K562 (cell line): ENCODE data around the gene NT5C1B. TPM values are rescaled to one million over a fixed set of nuclear protein-coding genes. Genes with fewer than 3 reads are reported as not detected.

Source experiments
- ATAC-seq: fragments of 200-7000 bp; cut with Tn5 transposase; 3 replicates; pipeline ENCODE4 v1.9.1; 2020; ENCODE audit warnings: moderate library complexity
- BruUV-seq: library from RNA; stranded (reverse); fragments of 400-500 nt; replicated peaks from 2 replicates; lab custom pipeline; 2021; lab: Mats Ljungman, UMichigan
- CTCF ChIA-PET: fragments of 300-600 bp; formaldehyde crosslinking; extraction: SDS; loops from one replicate; lab custom pipeline; 2021; ENCODE audit warnings: low intra/inter-chr PET ratio; lab: Yijun Ruan, JAX
- POLR2A ChIA-PET: fragments of 300-600, 350-650 bp; sonication (Branson Sonifier 250); formaldehyde crosslinking; extraction: SDS; loops from one replicate; lab custom pipeline; 2021; ENCODE audit warnings: antibody characterized with exemption, inconsistent platforms; lab: Yijun Ruan, JAX
- DNase-seq, 4 experiments: peaks; one replicate each; pipeline versions ENCODE4 v3.0.0 to v3.0.0-alpha.2; 2011 to 2018; ENCODE audit warnings: low spot score in 3 of 4, mixed read lengths in 3 of 4; ENCODE audit errors: extremely low read depth in 1 of 4
- FAIRE-seq: peaks from 2 replicates; lab custom pipeline; 2011; peaks lifted over from hg19 to GRCh38; lab: Jason Lieb, UNC
- H2AFZ ChIP-seq: 2 replicates; pipeline ENCODE4 v1.6.0; 2011; ENCODE audit warnings: low read depth, low read length, control low read depth, inconsistent platforms
- H3K27ac ChIP-seq: fragments of 200-600 bp; 3 replicates; pipeline ENCODE4 v1.8.0; 2011; ENCODE audit warnings: low read depth, mild to moderate bottlenecking, control low read depth, inconsistent platforms, low read length, moderate library complexity, mixed read lengths; ENCODE audit errors: extremely low read depth
- H3K27me3 ChIP-seq, 2 experiments: fragments of 300-600 bp in 1 of 2; 2 replicates in 1 of 2; 3 replicates in 1 of 2; pipeline versions ENCODE4 v1.6.0 to v1.8.0; 2011; ENCODE audit warnings: inconsistent platforms in 2 of 2, low read length in 2 of 2, mild to moderate bottlenecking in 1 of 2, mixed read lengths in 1 of 2, moderate library complexity in 1 of 2; ENCODE audit not compliant: control insufficient read depth in 2 of 2, insufficient read depth in 2 of 2
- H3K36me3 ChIP-seq: fragments of 300-600 bp; 3 replicates; pipeline ENCODE4 v1.8.0; 2011; ENCODE audit warnings: mild to moderate bottlenecking, low read length, inconsistent platforms; ENCODE audit not compliant: control insufficient read depth, insufficient read depth
- H3K4me1 ChIP-seq, 2 experiments: fragments of 200-600 bp in 1 of 2; replicated peaks in 1 of 2; 2 replicates in 1 of 2; 3 replicates in 1 of 2; pipeline versions ENCODE4 v1.5.1 to v1.8.0; 2011; ENCODE audit warnings: inconsistent platforms in 2 of 2, low read length in 2 of 2, mild to moderate bottlenecking in 1 of 2, mixed read lengths in 1 of 2, moderate library complexity in 1 of 2; ENCODE audit not compliant: control insufficient read depth in 2 of 2, insufficient read depth in 2 of 2
- H3K4me2 ChIP-seq: 2 replicates; pipeline ENCODE4 v1.6.1; 2011; ENCODE audit warnings: low read length, control low read depth, inconsistent platforms, mixed read lengths; ENCODE audit not compliant: insufficient read depth
- H3K4me3 ChIP-seq: fragments of 200-600 bp; sonication (generic), shearing (Covaris generic); 2 replicates; pipeline ENCODE4 v1.5.1; 2016; ENCODE audit warnings: control low read depth, inconsistent platforms
- H3K79me2 ChIP-seq: fragments of 200-600 bp; 3 replicates; pipeline ENCODE4 v1.8.0; 2011; ENCODE audit warnings: low read length, inconsistent platforms; ENCODE audit not compliant: control insufficient read depth, insufficient read depth
- H3K9ac ChIP-seq, 2 experiments: 2 replicates each; pipeline versions ENCODE4 v1.6.0 to v1.6.1; 2011; ENCODE audit warnings: low read depth in 2 of 2, low read length in 2 of 2, control low read depth in 1 of 2, inconsistent platforms in 1 of 2, mild to moderate bottlenecking in 1 of 2, mixed read lengths in 1 of 2; ENCODE audit not compliant: insufficient read depth in 1 of 2
- H3K9me1 ChIP-seq: one replicate; pipeline ENCODE4 v1.6.0; 2011; ENCODE audit warnings: inconsistent platforms, mild to moderate bottlenecking, low read length, moderate library complexity; ENCODE audit not compliant: control insufficient read depth, insufficient read depth
- H3K9me3 ChIP-seq: replicated peaks from 2 replicates; pipeline ENCODE4 v1.5.1; 2011; ENCODE audit warnings: low read depth, low read length, inconsistent platforms; ENCODE audit not compliant: control insufficient read depth, insufficient read depth
- H4K20me1 ChIP-seq: replicated peaks from 2 replicates; pipeline ENCODE4 v1.6.1; 2011; ENCODE audit warnings: low read length, inconsistent platforms, mixed read lengths; ENCODE audit not compliant: control insufficient read depth, insufficient read depth
- ELF4 ChIP-seq: fragments of 450-650 bp; formaldehyde crosslinking; IDR thresholded peaks from 2 replicates; pipeline ENCODE4 v1.4.0; 2022; ENCODE audit warnings: missing genetic modification characterization
- HDAC2 ChIP-seq: fragments of 450-650 bp; IDR thresholded peaks from 2 replicates; pipeline ENCODE4 v1.6.1; 2016; ENCODE audit warnings: mild to moderate bottlenecking
- HDAC8 ChIP-seq: fragments of 450-650 bp; IDR thresholded peaks from 2 replicates; pipeline ENCODE4 v1.6.1; 2016; ENCODE audit warnings: mild to moderate bottlenecking, missing genetic modification characterization, moderate library complexity, missing compliant biosample characterization
- HMGXB4 ChIP-seq: sonication (generic); formaldehyde crosslinking; IDR thresholded peaks from 2 replicates; pipeline ENCODE4 v1.8.1; 2023; ENCODE audit warnings: mild to moderate bottlenecking, missing genetic modification reagents
- NEUROD1 ChIP-seq: fragments of 150-350 bp; IDR thresholded peaks from 2 replicates; pipeline ENCODE4 v1.6.1; 2014; ENCODE audit warnings: borderline replicate concordance, low read length, low read depth; ENCODE audit not compliant: partially characterized antibody
- NFIC ChIP-seq: fragments of 450-650 bp; IDR thresholded peaks from 2 replicates; pipeline ENCODE4 v1.6.1; 2017; ENCODE audit warnings: mild to moderate bottlenecking, inconsistent platforms
- NR2F6 ChIP-seq: fragments of 450-650 bp; formaldehyde crosslinking; IDR thresholded peaks from 2 replicates; pipeline ENCODE4 v1.4.0; 2020; ENCODE audit warnings: mild to moderate bottlenecking
- NRF1 ChIP-seq, 2 experiments: fragments of 450-650 bp; IDR thresholded peaks in 1 of 2; conservative IDR thresholded peaks in 1 of 2; 2 replicates each; pipeline ENCODE4 v1.6.1; 2014; ENCODE audit warnings: mild to moderate bottlenecking in 2 of 2
- ZBTB7A ChIP-seq: IDR thresholded peaks from 2 replicates; pipeline ENCODE4 v1.6.1; 2011; ENCODE audit warnings: low read depth, mild to moderate bottlenecking, low read length, moderate library complexity, borderline replicate concordance; ENCODE audit not compliant: control insufficient read depth
- ZNF165 ChIP-seq: fragments of 250-450 bp; sonication (Bioruptor Pico); IDR thresholded peaks from 2 replicates; pipeline ENCODE4 v1.4.0; 2020; ENCODE audit warnings: borderline replicate concordance
- ZNF274 ChIP-seq: IDR thresholded peaks from 2 replicates; pipeline ENCODE4 v1.6.1; 2011; ENCODE audit warnings: low read depth, mild to moderate bottlenecking, low read length, moderate library complexity, borderline replicate concordance
- ZNF512 ChIP-seq: IDR thresholded peaks from 2 replicates; pipeline ENCODE4 v1.6.1; 2016; ENCODE audit warnings: missing genetic modification characterization, missing compliant biosample characterization
- ZNF695 ChIP-seq: fragments of 450-650 bp; formaldehyde crosslinking; IDR thresholded peaks from 2 replicates; pipeline ENCODE4 v1.4.0; 2020; ENCODE audit warnings: mild to moderate bottlenecking, moderate library complexity
- in situ Hi-C: fragments of 300-500 bp; cut with MboI; formaldehyde crosslinking; loops from 4 replicates; pipeline ENCODE4 v1.15.0; 2018; ENCODE audit warnings: inconsistent platforms, mixed read lengths
- intact Hi-C: fragments of 100-400 bp; cut with micrococcal nuclease; formaldehyde crosslinking; loops from 2 replicates; pipeline ENCODE4 v1.14.2; 2022
- polyA plus RNA-seq, 8 experiments: library from polyadenylated mRNA; depleted of rRNA in 4 of 8; stranded (reverse) in 5 of 8; unstranded in 3 of 8; fragments of >200 nt; fragmentation: Nextera tagmentation in 2 of 8; fragmentation: Illumina TruSeq in 1 of 8; extraction: Ambion mirVana in 2 of 8; extraction: Trizol in 1 of 8; gene quantifications; 2 replicates each; pipeline versions ENCODE4 v1.2.1 to v1.2.3, GENCODE V29; 2011 to 2014; ENCODE audit warnings: inconsistent platforms in 1 of 8, missing spikeins in 1 of 8
- total RNA-seq, 7 experiments: library from RNA; depleted of rRNA in 6 of 7; stranded (reverse); fragments of >200 nt in 6 of 7; fragmentation: Illumina TruSeq in 2 of 7; extraction: Trizol in 2 of 7; gene quantifications; 2 replicates each; pipeline versions ENCODE4 v1.2.1 to v1.2.3, GENCODE V29; 2011 to 2021; ENCODE audit warnings: low replicate concordance in 1 of 7

NT5C1B gene
- total and polyA plus RNA-seq, 9 of the 15 experiments (the other 6 are each of a cell fraction or from before 2014, with no cell fraction given) = 0.07 TPM; not detected in 8

GRCh38 chr2:18605115-18605514, 15.7 kb upstream of the NT5C1B start:
- Histone ChIP-seq H3K9me1 (no peaks in the 10 kb centered on the region), H3K27me3 (no peaks in the 10 kb centered on the region), H3K9me3 (no peaks in the 10 kb centered on the region), H3K36me3 (no peaks in the 10 kb centered on the region), H2AFZ (no peak overlapping the region), H3K9ac (no peak overlapping the region), H3K4me1 (no peaks in the 10 kb centered on the region), H3K27ac (no peak overlapping the region), H4K20me1 (no peaks in the 10 kb centered on the region), H3K4me2 (no peak overlapping the region), H3K4me3 (no peak overlapping the region), H3K79me2 (no peaks in the 10 kb centered on the region)
- in situ Hi-C loops (no loop called here), intact Hi-C loops (no loop called here)
- ChIA-PET POLR2A (no interaction called here), CTCF (no interaction called here)
- TF ChIP-seq NEUROD1 (no peak), HDAC2 (no peak), NRF1 (conservative IDR thresholded peaks at IDR 0.05 in 1 of 2, IDR thresholded peaks at IDR 0.05 in 1 of 2) (no peak), ZNF512 (tag) (no peak), ZNF695 (CRISPR knock-in tag) (no peak), HMGXB4 (CRISPR knock-in tag) (no peak), ZNF165 (CRISPR knock-in tag) (no peak), NFIC (no peak), NR2F6 (CRISPR knock-in tag) (no peak), HDAC8 (no peak), ZNF274 (no peak), ELF4 (CRISPR knock-in tag) (no peak), ZBTB7A (no peak)
- no TSS peak for BruUV-seq
- no peak for FAIRE-seq
- ATAC-seq = no peak
- no peak for DNase-seq
